KG1 (cell line): ENCODE measurements around the gene PACSIN1.

Experiments
- DNase-seq: peaks from one replicate; lab custom pipeline; 2025; lab: John Stamatoyannopoulos, UW

PACSIN1 gene, protein sequence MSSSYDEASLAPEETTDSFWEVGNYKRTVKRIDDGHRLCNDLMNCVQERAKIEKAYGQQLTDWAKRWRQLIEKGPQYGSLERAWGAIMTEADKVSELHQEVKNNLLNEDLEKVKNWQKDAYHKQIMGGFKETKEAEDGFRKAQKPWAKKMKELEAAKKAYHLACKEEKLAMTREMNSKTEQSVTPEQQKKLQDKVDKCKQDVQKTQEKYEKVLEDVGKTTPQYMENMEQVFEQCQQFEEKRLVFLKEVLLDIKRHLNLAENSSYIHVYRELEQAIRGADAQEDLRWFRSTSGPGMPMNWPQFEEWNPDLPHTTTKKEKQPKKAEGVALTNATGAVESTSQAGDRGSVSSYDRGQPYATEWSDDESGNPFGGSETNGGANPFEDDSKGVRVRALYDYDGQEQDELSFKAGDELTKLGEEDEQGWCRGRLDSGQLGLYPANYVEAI

DNA sequence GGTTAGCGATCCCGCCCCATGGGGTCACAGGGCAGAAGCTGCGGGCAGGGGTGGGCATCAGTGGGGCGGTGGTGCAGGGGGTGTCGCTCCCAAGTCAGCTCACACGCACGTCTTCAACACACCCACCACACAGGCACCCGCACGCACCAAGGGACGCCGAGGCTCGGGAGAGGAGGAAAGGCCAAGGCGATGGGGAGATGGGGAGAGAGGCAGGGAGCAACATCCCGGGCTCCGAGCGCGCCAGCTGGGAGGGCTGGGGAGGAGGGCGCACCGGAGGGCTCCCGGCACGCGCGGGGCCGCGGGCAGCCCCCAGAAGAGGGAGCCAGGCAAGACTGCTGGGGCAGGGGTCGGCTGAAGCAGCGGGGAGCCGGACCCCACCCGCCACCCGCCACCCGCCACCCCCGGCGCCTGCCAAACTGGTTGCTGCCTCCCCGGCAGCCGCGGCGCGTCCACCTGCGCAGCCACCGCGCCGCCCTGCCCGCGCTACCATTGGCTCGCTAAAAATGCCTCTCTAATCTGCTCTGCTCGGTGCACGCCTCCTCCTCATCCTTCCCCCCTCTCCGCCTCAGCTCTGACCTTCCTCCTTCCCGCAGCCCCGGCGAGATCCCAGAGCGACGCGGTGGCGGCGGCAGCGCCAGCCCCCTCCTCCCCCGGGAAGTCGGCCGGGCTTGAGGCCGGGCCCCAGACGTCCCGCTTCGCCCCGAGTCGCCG is at the start of gene PACSIN1:
Gene PACSIN1 (plus strand): TSS at position 546 of the 711 bp plus-strand sequence. CDS start 60,230 bp downstream, outside the sequence.
- DNase-seq = no peak

DNA sequence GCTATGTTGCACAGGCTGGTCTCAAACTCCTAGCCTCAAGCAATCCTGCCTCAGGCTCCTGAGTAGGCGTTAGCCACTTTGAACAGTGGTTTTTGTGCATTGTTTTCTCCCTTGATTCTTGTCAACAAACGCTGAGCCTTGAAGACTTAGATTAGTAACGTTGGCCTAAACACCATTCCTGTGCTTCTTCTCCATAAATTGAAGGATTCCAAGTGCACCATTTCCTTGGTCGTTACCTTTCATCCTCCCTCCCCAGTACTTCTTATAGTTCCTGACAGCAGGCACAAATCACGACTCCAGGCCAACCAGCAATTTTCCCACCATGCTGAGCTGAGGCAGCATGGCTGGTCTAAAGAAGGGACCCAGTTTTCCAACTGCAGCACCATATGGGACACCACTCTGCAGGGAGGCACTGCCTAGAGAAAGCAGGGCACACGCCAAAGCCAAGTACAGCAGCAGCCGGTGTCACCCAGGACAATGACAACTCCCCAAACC is 49.0 kb upstream of the PACSIN1 start:
- no peak for DNase-seq

DNA sequence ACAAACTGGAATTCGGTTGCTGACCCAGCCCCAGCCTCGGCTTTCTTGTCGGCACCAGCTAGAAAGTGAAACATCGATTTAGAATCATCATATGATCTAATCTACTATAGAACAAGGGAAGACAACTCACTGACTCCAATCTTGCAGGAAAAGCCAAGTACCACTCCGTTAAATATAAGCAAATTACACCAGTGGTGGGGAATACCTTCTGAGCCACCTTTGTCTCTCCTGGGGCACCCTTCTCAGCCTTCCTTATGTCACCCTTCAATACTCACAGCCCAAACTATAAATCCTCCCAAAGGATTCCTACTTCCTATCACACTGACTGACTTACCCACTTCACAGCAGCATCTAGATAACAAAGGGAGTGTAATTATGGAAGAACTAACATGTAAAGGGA is 47.5 kb upstream of the PACSIN1 start:
- no peak for DNase-seq

DNA sequence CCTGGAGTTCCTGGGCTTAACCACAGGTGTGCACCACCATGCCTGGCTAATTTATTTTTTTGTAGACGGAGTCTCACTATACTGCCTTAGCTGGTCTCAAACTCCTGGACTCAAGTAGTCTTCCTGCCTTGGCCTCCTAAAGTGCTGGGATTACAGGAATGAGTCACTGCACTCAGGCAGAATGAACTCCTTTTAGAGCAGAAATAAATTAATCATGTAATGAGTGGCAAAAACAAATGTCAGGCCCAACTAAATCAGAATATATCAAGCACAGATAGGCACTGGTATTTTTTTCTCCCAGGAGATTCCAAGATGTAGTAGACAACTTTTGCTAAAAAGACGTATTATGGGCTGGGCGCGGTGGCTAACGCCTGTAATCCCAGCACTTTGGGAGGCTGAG is 42.6 kb upstream of the PACSIN1 start:
- no peak for DNase-seq

- DNase-seq = no peak
Measured at GRCh38 chr6:34424200-34425131, 41.4 kb upstream of the PACSIN1 start.

DNA sequence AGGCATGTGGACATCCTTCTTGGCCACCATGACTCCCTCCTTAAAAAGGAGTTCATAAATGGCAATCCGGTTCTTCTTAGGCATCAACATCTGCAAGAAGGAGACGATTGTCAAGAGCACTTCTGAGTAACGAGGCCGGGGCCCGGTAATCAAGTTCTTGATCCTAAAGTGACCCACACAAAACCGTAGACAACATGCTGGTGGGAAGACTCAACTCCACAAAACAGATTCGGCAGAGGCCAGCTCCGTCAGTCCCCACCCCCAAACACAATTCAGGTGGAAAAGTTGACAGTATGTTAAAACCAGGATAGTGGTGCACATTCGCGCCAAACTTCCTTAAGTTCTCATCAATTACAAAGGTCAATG is 40.8 kb upstream of the PACSIN1 start:
- no peak for DNase-seq

- DNase-seq = peak; percentile 89
Measured at GRCh38 chr6:34425498-34426410, 40.1 kb upstream of the PACSIN1 start, which contains the start of gene RPS10. TSS of gene RPS10 (minus strand) at chr6:34426069. CDS start at chr6:34425221, 848 bp downstream.

GRCh38 chr6:34435916-34436315 is 30.0 kb upstream of the PACSIN1 start:
- DNase-seq = no peak

DNA sequence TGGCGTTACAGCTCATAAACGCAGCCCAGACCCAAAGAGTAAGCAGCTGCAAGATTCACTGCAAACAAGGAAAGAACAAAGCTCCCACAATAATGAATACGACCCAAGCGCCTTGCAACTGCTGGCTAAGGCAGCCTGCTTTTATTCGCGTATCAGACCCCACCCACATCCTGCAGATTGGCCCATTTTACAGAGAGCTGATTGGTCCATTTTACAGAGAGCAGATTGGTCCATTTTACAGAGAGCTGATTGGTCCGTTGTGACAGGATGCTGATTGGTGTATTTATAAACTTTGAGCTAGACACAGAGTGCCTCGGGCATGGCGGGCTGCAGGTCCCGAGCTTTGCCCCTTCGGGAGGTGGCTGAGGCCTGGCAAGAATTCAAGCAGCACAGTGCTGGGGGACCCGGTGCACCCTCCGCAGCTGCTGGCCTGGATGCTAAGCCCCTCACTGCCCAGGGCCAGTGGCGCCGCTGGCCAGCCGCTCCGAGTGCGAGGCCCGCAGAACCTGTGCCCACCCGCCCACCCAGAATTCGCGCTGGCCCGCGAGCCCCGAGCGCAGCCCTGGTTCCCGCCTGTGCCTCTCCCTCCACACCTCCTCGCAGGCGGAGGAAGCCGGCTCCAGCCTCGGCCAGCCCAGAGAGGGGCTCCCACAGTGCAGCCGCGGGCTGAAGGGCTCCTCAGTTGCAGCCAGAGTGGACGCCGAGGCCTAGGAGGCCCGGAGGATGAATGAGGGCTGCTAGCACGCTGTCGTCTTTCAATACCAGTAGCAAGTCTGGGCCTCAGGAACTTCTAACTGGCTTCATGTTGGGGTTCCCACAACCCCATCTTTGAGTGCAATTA is 28.9 kb upstream of the PACSIN1 start:
- DNase-seq = no peak

DNA sequence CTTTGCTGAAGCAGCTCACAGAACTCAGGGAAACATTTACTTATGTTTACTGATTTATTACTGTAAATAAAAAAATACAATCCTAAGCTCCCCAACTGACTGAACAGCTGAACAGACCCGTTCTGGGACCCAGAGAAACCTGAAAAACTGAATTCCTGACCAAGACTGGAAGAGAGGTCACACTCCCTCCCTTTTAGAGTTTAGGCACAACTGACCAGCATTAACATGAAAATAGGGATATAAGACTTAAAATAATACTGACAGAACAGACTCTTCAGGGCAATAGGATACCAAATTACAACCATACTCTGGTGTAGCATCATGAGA is 28.3 kb upstream of the PACSIN1 start:
- DNase-seq = no peak

DNA sequence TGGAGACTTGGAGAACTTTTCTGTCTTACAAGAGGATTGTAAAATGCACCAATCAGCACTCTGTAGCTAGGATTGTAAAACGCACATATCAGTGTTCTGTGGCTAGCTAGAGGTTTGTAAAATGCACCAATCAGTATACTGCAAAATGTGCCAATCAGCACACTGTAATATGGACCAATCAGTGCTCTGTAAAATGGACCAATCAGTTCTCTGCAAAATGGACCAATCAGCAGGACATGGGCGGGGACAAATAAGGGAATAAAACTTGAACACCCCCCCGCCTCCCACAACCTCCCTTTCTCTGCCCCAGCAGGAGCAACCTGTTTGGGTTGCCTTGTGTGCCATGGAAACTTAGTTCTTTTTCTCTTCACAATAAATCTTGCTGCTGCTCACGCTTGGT is 27.2 kb upstream of the PACSIN1 start:
- no peak for DNase-seq

DNA sequence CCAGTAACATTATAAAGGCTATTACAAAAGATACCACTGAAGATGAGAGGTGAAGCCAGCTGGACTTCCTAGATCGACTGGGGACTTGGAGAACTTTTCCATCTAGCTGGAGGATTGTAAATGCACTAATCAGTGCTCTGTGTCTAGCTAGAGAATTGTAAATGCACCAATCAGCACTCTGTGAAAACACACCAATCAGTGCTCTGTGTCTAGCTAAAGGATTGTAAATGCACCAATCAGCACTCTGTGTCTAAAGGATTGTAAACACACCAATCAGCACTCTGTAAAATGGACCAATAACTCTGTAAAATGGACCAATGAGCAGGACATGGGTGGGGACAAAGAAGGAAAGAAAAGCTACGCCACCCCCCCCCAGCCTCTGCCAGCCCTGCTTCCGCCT is 26.4 kb upstream of the PACSIN1 start:
- no peak for DNase-seq

- DNase-seq = no peak
Measured at GRCh38 chr6:34441526-34441925, 24.4 kb upstream of the PACSIN1 start.

DNA sequence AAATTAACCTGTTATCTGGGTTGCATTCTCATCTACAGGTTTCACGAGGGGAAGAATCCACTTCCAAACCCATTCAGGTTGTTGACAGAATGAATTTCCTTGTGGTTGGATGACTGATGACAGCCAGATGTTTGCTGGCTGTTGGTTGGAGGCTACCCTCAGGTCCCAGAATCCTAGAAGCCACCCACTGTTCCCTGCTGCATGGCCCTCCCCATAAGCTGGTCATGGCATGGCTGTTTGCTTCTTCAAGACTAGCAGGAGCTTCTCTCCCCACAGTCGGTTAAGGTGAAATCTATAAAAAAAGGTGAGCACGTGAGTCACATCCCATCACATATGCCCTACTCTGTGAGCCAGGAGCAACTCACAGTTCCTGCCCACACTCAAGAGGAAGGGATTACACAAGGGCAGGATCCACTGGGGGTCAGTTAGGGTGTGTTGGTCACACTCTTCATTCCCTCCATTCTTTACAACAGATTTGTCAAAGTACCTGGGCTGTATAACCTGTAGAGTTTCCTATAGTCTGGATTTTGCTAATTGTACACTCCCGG is 20.5 kb upstream of the PACSIN1 start:
- no peak for DNase-seq

DNA sequence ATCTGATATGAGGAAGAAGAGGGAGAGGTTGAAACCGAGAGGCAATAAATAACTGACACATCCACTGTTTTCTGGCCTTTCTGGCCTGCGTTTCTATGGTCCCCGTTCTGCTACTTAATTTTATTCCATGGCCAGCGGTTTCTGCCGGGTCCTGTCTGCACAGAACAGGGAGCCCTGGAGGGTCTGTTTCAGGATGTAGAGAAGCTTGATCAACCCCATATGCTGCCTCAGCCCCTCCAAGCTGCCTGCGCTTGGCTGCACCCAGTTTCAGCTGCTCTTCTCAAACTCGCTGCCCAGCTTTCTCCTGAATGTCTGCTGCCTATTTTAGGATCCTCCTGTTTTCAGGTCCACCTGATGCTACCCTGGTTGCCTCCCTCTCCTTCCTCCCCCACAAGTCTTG is 18.5 kb upstream of the PACSIN1 start:
- DNase-seq = no peak

DNA sequence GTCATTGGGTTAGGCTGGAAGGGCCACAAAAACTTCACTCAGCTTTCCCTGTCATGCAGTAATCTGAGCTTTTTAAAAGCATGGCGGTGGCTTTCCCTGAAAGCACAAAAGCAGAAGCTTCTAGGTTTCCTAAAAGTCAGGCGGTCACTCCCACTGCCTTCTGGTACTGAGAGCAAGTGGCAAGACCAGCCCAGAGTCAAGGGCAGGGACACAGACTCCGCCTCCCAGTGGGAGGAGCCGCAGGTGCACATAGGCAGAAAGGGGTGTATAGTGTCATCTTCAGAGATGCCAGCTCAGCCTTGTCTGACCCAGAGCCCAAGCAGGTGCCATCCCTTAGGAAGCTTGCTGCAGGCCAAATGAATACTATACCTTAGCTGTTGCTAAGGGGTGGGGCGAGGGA is 18.0 kb upstream of the PACSIN1 start:
- no peak for DNase-seq

DNA sequence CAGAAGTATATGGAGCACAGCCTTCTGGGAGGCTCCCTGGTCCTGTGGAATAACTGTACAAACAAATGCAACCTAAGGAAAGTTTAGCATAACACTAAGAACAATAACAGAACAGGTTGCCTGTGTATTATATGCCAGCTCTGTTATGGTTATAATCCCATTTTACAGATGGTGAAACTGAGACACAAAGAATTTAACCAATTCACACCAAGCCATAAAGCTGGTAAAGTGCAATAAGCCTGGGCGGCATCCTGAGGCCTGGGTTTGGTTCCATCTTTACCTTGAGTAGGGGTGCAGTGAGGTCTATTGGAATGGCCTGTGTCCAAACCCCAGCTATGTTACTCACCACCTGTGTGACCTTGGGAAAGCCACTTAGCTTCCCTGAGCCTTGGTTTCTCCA is 14.7 kb upstream of the PACSIN1 start:
- no peak for DNase-seq

DNA sequence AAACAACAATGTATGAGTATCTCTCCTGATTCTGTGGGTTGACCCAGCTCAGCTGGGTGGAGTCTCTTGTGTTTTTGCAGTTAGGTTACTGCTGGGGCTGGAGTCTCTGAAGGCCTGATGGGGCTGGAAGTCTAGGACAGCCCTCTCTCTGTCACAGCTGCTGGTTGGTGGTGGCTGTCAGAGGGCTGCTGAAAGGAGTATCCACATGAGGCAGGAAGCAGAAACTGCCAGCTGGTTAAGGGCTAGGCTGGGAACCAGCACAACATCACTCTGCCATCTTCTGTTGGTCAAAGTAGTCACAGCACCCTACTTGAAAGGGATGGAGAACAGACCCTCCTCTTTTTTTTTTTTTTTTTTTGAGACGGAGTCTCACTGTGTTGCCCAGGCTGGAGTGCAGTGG is 10.0 kb upstream of the PACSIN1 start:
- no peak for DNase-seq

- no peak for DNase-seq
Measured at GRCh38 chr6:34457382-34457741, 8.5 kb upstream of the PACSIN1 start.
